Measurements from ENCODE around the gene LYPD6B. TPM values are rescaled to one million over a fixed set of nuclear protein-coding genes. Genes with fewer than 3 reads are reported as not detected.

Gene LYPD6B
- polyA plus RNA-seq, 1 of the 3 experiments (the other 2 are of a cell fraction), result 18.2 TPM

- H3K4me1 ChIP-seq (ENCODE audit: control insufficient read depth in 1 of 2, insufficient read depth in 2 of 2, low read depth in 1 of 2, low read length in 1 of 2), result peaks cover 0 to 20% of the 10 kb centered on the region in 2 experiments; a peak in 3 of 4 replicates
- no peaks in the 10 kb centered on the region for H3K9me2 ChIP-seq
- no peak overlapping the region for H3K9ac ChIP-seq
- H3K27me3 ChIP-seq (ENCODE audit: insufficient read depth), result no peaks in the 10 kb centered on the region
- 40% methylated on average over 2 of the region's 2 CpGs for WGBS (ENCODE audit: low lambda C conversion rate)
- H3K9me3 ChIP-seq, result no peaks in the 10 kb centered on the region
- no peak overlapping the region for H3K4me3 ChIP-seq (ENCODE audit: low read depth in 2 of 2, low read length in 1 of 2)
- H3K27ac ChIP-seq (ENCODE audit: low read depth in 2 of 2, low read length in 1 of 2), result peak overlapping the region; percentile 44 to 83; a peak in 2 of 4 replicates
- H3K36me3 ChIP-seq (replicated peaks in 1 of 2; ENCODE audit: control insufficient read depth in 1 of 2, insufficient read depth in 2 of 2, low read length in 1 of 2), result no peaks in the 10 kb centered on the region
- no peaks in the 10 kb centered on the region for H3K79me2 ChIP-seq (ENCODE audit: insufficient read depth)
- peaks cover 12% of the 10 kb centered on the region for H3F3A ChIP-seq (replicated peaks; ENCODE audit: insufficient read depth)
- no peak overlapping the region for H3K4me2 ChIP-seq
- no peak overlapping the region for H2AFZ ChIP-seq (ENCODE audit: low read depth)
- POLR2A ChIA-PET, result no interaction called here
- CTCF ChIA-PET, result no interaction called here
- DNase-seq, result no peak
- H4K20me1 ChIP-seq (ENCODE audit: insufficient read depth), result no peaks in the 10 kb centered on the region
- TF ChIP-seq MXI1 (IDR thresholded peaks at IDR 0.05; ENCODE audit: low read depth, low read length) (no peak), NFIC (IDR thresholded peaks at IDR 0.05; ENCODE audit: borderline replicate concordance) (peak; percentile 75), POLR2AphosphoS5 (IDR thresholded peaks at IDR 0.05; ENCODE audit: low read depth, low read length) (no peak), RXRA (IDR thresholded peaks at IDR 0.05; ENCODE audit: borderline replicate concordance, low read depth) (no peak), RCOR1 (IDR thresholded peaks at IDR 0.05; ENCODE audit: low read length) (no peak), NRF1 (IDR thresholded peaks at IDR 0.05; ENCODE audit: low read depth, low read length) (no peak), FOXM1 (IDR thresholded peaks at IDR 0.05; ENCODE audit: low read depth) (no peak), CHD2 (IDR thresholded peaks at IDR 0.05; ENCODE audit: low read length, partially characterized antibody) (no peak), EP300 (IDR thresholded peaks at IDR 0.05; ENCODE audit: borderline replicate concordance in 1 of 2, low read depth in 1 of 2, low read length in 1 of 2) (peak; percentile 26 to 56; a peak in 2 of 4 replicates), GATA2 (CRISPR knock-in tag; IDR thresholded peaks at IDR 0.05) (no peak), FOSL2 (IDR thresholded peaks at IDR 0.05; ENCODE audit: borderline replicate concordance, low read depth) (no peak), RAD21 (IDR thresholded peaks at IDR 0.05; ENCODE audit: low read length) (no peak), SMC3 (IDR thresholded peaks at IDR 0.05; ENCODE audit: low read depth, low read length) (no peak), CTCF (IDR thresholded peaks at IDR 0.05) (no peak), PBX3 (IDR thresholded peaks at IDR 0.05) (peak; percentile 83), FOXJ3 (CRISPR knock-in tag; IDR thresholded peaks at IDR 0.05) (no peak), JUND (IDR thresholded peaks at IDR 0.05) (no peak), IRF3 (IDR thresholded peaks at IDR 0.05; ENCODE audit: low read depth, low read length) (no peak), ELF1 (IDR thresholded peaks at IDR 0.05) (no peak), ZBTB33 (IDR thresholded peaks at IDR 0.05; ENCODE audit: borderline replicate concordance, low read depth) (no peak), REST (IDR thresholded peaks at IDR 0.05; ENCODE audit: low read depth, low read length) (no peak), TCF12 (IDR thresholded peaks at IDR 0.05) (peak; percentile 81), MAX (IDR thresholded peaks at IDR 0.05; ENCODE audit: low read depth) (no peak), SIN3A (IDR thresholded peaks at IDR 0.05; ENCODE audit: borderline replicate concordance, low read depth, low read length) (no peak), RFX5 (IDR thresholded peaks at IDR 0.05; ENCODE audit: low read length) (no peak), MEF2A (IDR thresholded peaks at IDR 0.05; ENCODE audit: borderline replicate concordance, low read depth) (no peak)
Measured at GRCh38 chr2:149098701-149099100, 60.2 kb downstream of the LYPD6B start.

Measured in SK-N-SH (cell line).